GM21529 (cell line): ENCODE results near the gene AFF2.

Source experiments
- ATAC-seq: cut with Tn5 transposase; IDR thresholded peaks from one replicate; pipeline ENCODE4 v1.9.1; 2021; ENCODE audit not compliant: unreplicated experiment

AFF2 gene

GRCh38 chrX:148580016-148580415 is 79.6 kb downstream of the AFF2 start:
- no peak for ATAC-seq

GRCh38 chrX:148582353-148582752 is 81.9 kb downstream of the AFF2 start:
- no peak for ATAC-seq

- no peak for ATAC-seq
These were observed 88.4 kb downstream of the AFF2 start for GRCh38 chrX:148588649-148589310.

- ATAC-seq, result no peak
These were observed 92.2 kb downstream of the AFF2 start for GRCh38 chrX:148592595-148592994.

- ATAC-seq, result no peak
These were observed 92.7 kb downstream of the AFF2 start for GRCh38 chrX:148593146-148593545.

GRCh38 chrX:148593987-148594386 is 93.6 kb downstream of the AFF2 start:
- ATAC-seq, result no peak

GRCh38 chrX:148599404-148599803 is 99.0 kb downstream of the AFF2 start:
- ATAC-seq, result no peak

GRCh38 chrX:148600131-148600530 is 99.7 kb downstream of the AFF2 start:
- no peak for ATAC-seq

- no peak for ATAC-seq
These were observed 100.2 kb downstream of the AFF2 start for GRCh38 chrX:148600581-148600980.

GRCh38 chrX:148601034-148601433 is 100.6 kb downstream of the AFF2 start:
- no peak for ATAC-seq

GRCh38 chrX:148609515-148610327 is 109.3 kb downstream of the AFF2 start:
- peak; percentile 79 for ATAC-seq

GRCh38 chrX:148610328-148610698 is 109.9 kb downstream of the AFF2 start:
- peak; percentile 64 for ATAC-seq

GRCh38 chrX:148611993-148612392 is 111.6 kb downstream of the AFF2 start:
- ATAC-seq, result peak; percentile 43

GRCh38 chrX:148612431-148612830 is 112.0 kb downstream of the AFF2 start:
- no peak for ATAC-seq

GRCh38 chrX:148613636-148614035 is 113.2 kb downstream of the AFF2 start:
- no peak for ATAC-seq

- ATAC-seq, result no peak
These were observed 115.1 kb downstream of the AFF2 start for GRCh38 chrX:148615491-148615890.

- no peak for ATAC-seq
These were observed 118.3 kb downstream of the AFF2 start for GRCh38 chrX:148618470-148619445.

- ATAC-seq, result no peak
These were observed 119.6 kb downstream of the AFF2 start for GRCh38 chrX:148620023-148620422.

- no peak for ATAC-seq
These were observed 124.6 kb downstream of the AFF2 start for GRCh38 chrX:148624951-148625474.

GRCh38 chrX:148628621-148629020 is 128.2 kb downstream of the AFF2 start:
- ATAC-seq, result no peak

- ATAC-seq, result no peak
These were observed 129.0 kb downstream of the AFF2 start for GRCh38 chrX:148629434-148629833.
